GM23248 (cell line): ENCODE results near the gene RHBDF1. TPM values are rescaled to one million over a fixed set of nuclear protein-coding genes. Genes with fewer than 3 reads are reported as not detected.
"Not testable (repeated sequence)": the region's sequence is repeated elsewhere in the genome, so short reads cannot be mapped to it uniquely, and the experiment has no call there.

ENCODE experiments used
- DNase-seq: peaks from one replicate; pipeline ENCODE4 v3.0.0-alpha.2; 2015
- H2AFZ ChIP-seq: fragments of 200-600 bp; sonication (generic); 2 replicates; pipeline ENCODE4 v1.6.1; 2016; ENCODE audit warnings: antibody characterized with exemption
- H3F3A ChIP-seq: fragments of 200-600 bp; sonication (generic); 2 replicates; pipeline ENCODE4 v1.6.1; 2016; ENCODE audit warnings: mild to moderate bottlenecking, antibody characterized with exemption, mixed run types; ENCODE audit not compliant: insufficient read depth
- H3K27ac ChIP-seq: fragments of 200-600 bp; sonication (generic); 2 replicates; pipeline ENCODE4 v1.5.1; 2016; ENCODE audit warnings: mild to moderate bottlenecking
- H3K27me3 ChIP-seq: fragments of 200-600 bp; sonication (generic); replicated peaks from 2 replicates; pipeline ENCODE4 v1.6.1; 2016; ENCODE audit warnings: mild to moderate bottlenecking; ENCODE audit not compliant: insufficient read depth
- H3K36me3 ChIP-seq: fragments of 200-600 bp; sonication (generic); 2 replicates; pipeline ENCODE4 v1.6.1; 2016; ENCODE audit warnings: low read depth, mild to moderate bottlenecking
- H3K4me1 ChIP-seq: fragments of 200-600 bp; sonication (generic); 2 replicates; pipeline ENCODE4 v1.6.1; 2016; ENCODE audit warnings: mild to moderate bottlenecking; ENCODE audit not compliant: insufficient read depth
- H3K4me2 ChIP-seq: fragments of 200-600 bp; sonication (generic); one replicate; pipeline ENCODE4 v1.6.1; 2016; ENCODE audit warnings: mild to moderate bottlenecking; ENCODE audit not compliant: unreplicated experiment
- H3K4me3 ChIP-seq: fragments of 200-600 bp; sonication (generic); 2 replicates; pipeline ENCODE4 v1.5.1; 2016; ENCODE audit warnings: mild to moderate bottlenecking
- H3K79me2 ChIP-seq: fragments of 200-600 bp; sonication (generic); 2 replicates; pipeline ENCODE4 v1.6.1; 2016; ENCODE audit warnings: mild to moderate bottlenecking; ENCODE audit not compliant: insufficient read depth
- H3K9ac ChIP-seq: fragments of 200-600 bp; sonication (generic); 2 replicates; pipeline ENCODE4 v1.6.1; 2016; ENCODE audit warnings: mild to moderate bottlenecking
- H3K9me2 ChIP-seq: fragments of 200-600 bp; sonication (generic); 2 replicates; pipeline ENCODE4 v1.6.1; 2016; ENCODE audit warnings: mixed run types, mild to moderate bottlenecking, moderate library complexity; ENCODE audit not compliant: insufficient read depth
- H3K9me3 ChIP-seq: fragments of 200-600 bp; sonication (generic); one replicate; pipeline ENCODE4 v1.6.1; 2017; ENCODE audit warnings: low read depth
- H4K20me1 ChIP-seq: fragments of 200-600 bp; sonication (generic); 2 replicates; pipeline ENCODE4 v1.6.0; 2016; ENCODE audit not compliant: insufficient read depth
- EZH2 ChIP-seq: fragments of 200-600 bp; sonication (generic); IDR thresholded peaks from 2 replicates; pipeline ENCODE4 v1.6.1; 2018; ENCODE audit warnings: antibody characterized with exemption, mild to moderate bottlenecking; ENCODE audit not compliant: insufficient read depth, poor library complexity, severe bottlenecking
- EZH2phosphoT487 ChIP-seq: fragments of 200-600 bp; sonication (generic); IDR thresholded peaks from 2 replicates; pipeline ENCODE4 v1.6.1; 2018; ENCODE audit warnings: antibody characterized with exemption, moderate library complexity, mild to moderate bottlenecking, low read depth; ENCODE audit not compliant: insufficient read depth
- WGBS, 2 experiments: methylation state at CpG; one replicate each; pipeline ENCODE4 v1.1.6; 2015 to 2017; ENCODE audit warnings: low lambda C conversion rate in 2 of 2, low coverage in 1 of 2; ENCODE audit errors: missing lambda C conversion rate in 2 of 2; 5-methylcytosine and 5-hydroxymethylcytosine counted together
- in situ Hi-C: fragments of 300-500 bp; cut with MboI; formaldehyde crosslinking; loops from 2 replicates; pipeline ENCODE4 v1.15.0; 2020
- microRNA-seq: library from miRNA; unstranded; fragments of <30 nt; microRNA quantifications from one replicate; pipeline ENCODE4, GENCODE V29; 2016; ENCODE audit warnings: borderline number of aligned reads
- polyA plus RNA-seq: library from polyadenylated mRNA; unstranded; fragments of >200 nt; fragmentation: Nextera tagmentation; extraction: Ambion mirVana; gene quantifications from 2 replicates; pipeline ENCODE4 v1.2.1, GENCODE V29; 2016
- small RNA-seq: library from RNA; depleted of rRNA; stranded (forward); fragments of <200 nt; gene quantifications from one replicate; pipeline ENCODE3, GENCODE V24; 2014; ENCODE audit warnings: low read depth, low replicate concordance
- total RNA-seq: library from RNA; depleted of rRNA; stranded (reverse); fragments of >200 nt; shearing (Covaris generic); gene quantifications from 2 replicates; pipeline ENCODE4 v1.2.3, GENCODE V29; 2014; rRNA removed

RHBDF1 gene
- total and polyA plus RNA-seq, 2 experiments from 2014 or later, result 61.7 to 62.6 TPM

DNA sequence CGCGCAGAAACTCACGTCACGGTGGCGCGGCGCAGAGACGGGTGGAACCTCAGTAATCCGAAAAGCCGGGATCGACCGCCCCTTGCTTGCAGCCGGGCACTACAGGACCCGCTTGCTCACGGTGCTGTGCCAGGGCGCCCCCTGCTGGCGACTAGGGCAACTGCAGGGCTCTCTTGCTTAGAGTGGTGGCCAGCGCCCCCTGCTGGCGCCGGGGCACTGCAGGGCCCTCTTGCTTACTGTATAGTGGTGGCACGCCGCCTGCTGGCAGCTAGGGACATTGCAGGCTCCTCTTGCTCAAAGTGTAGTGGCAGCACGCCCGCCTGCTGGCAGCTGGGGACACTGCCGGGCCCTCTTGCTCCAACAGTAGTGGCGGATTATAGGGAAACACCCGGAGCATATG, 61.7 kb downstream of the RHBDF1 start:
- H3K27ac ChIP-seq, H3F3A ChIP-seq, H3K4me2 ChIP-seq, H3K9me3 ChIP-seq, H4K20me1 ChIP-seq, H3K79me2 ChIP-seq, DNase-seq, in situ Hi-C loops, H3K4me3 ChIP-seq, H3K9me2 ChIP-seq, H3K4me1 ChIP-seq, H2AFZ ChIP-seq, H3K9ac ChIP-seq, H3K27me3 ChIP-seq, H3K36me3 ChIP-seq: not testable (repeated sequence)
- 30 to 43% methylated on average over 8 of the region's 27 CpGs for WGBS, 2 experiments

- Histone ChIP-seq H3K27ac (no peak overlapping the region), H3F3A (no peaks in the 10 kb centered on the region), H3K9me2 (no peaks in the 10 kb centered on the region), H3K9ac (no peak overlapping the region), H3K4me3 (no peak overlapping the region), H3K27me3 (no peaks in the 10 kb centered on the region), H3K4me2 (no peak overlapping the region), H3K79me2 (no peaks in the 10 kb centered on the region), H3K36me3 (no peaks in the 10 kb centered on the region), H4K20me1 (no peaks in the 10 kb centered on the region), H2AFZ (no peak overlapping the region), H3K4me1 (no peaks in the 10 kb centered on the region), H3K9me3 (no peaks in the 10 kb centered on the region)
- TF ChIP-seq EZH2 (no peak), EZH2phosphoT487 (no peak)
- 23 to 69% methylated on average over 26 to 42 of the region's 48 CpGs for WGBS, 2 experiments
- peak; percentile 17 for DNase-seq
- in situ Hi-C loops, result no loop called here
Observed at GRCh38 chr16:9903-10665, 62.3 kb downstream of the RHBDF1 start.

Small RNAs within 50 kb of the gene (microRNA-seq; reads per million reads assigned to microRNA genes)
- not detected for gene MIR6859-4

Small RNAs within 50 kb of the gene (small RNA-seq; reads per million reads assigned to genes)
- gene MIR6859-4 (not detected), gene Z69720.2 (not detected)

Other genes starting within 250 kb of the RHBDF1 start
- gene POLR3K, start 19.0 kb downstream of the RHBDF1 start, total RNA-seq, result 2.2 and 5.2 TPM in 2 replicates
- gene POLR3K, start 19.0 kb downstream of the RHBDF1 start, polyA plus RNA-seq, result 16.0 and 17.2 TPM in 2 replicates
- gene SNRNP25, start 18.8 kb downstream of the RHBDF1 start, total RNA-seq, result 12.1 and 17.6 TPM in 2 replicates
- 30.4 and 31.5 TPM in 2 replicates for gene SNRNP25, start 18.8 kb downstream of the RHBDF1 start, polyA plus RNA-seq
- gene MPG, start 5.6 kb upstream of the RHBDF1 start, total RNA-seq, result 127 and 222 TPM in 2 replicates
- gene MPG, start 5.6 kb upstream of the RHBDF1 start, polyA plus RNA-seq, result 132 and 134 TPM in 2 replicates
- gene NPRL3, start 66.0 kb upstream of the RHBDF1 start, total RNA-seq, result 6.4 and 10.6 TPM in 2 replicates
- 11.6 and 13.6 TPM in 2 replicates for gene NPRL3, start 66.0 kb upstream of the RHBDF1 start, polyA plus RNA-seq
- gene HBZ, start 80.0 kb upstream of the RHBDF1 start, total RNA-seq, result not detected in 2 replicates
- gene HBZ, start 80.0 kb upstream of the RHBDF1 start, polyA plus RNA-seq, result not detected in 2 replicates
- gene HBM, start 93.3 kb upstream of the RHBDF1 start, total RNA-seq, result not detected in 2 replicates
- gene HBM, start 93.3 kb upstream of the RHBDF1 start, polyA plus RNA-seq, result not detected in 2 replicates
- not detected in 2 replicates for gene HBA2, start 100.2 kb upstream of the RHBDF1 start, total RNA-seq
- not detected in 2 replicates for gene HBA2, start 100.2 kb upstream of the RHBDF1 start, polyA plus RNA-seq
- gene HBA1, start 104.0 kb upstream of the RHBDF1 start, total RNA-seq, result not detected in 2 replicates
- not detected in 2 replicates for gene HBA1, start 104.0 kb upstream of the RHBDF1 start, polyA plus RNA-seq
- gene HBQ1, start 107.8 kb upstream of the RHBDF1 start, total RNA-seq, result not detected in 2 replicates
- gene HBQ1, start 107.8 kb upstream of the RHBDF1 start, polyA plus RNA-seq, result not detected in 2 replicates
- gene LUC7L, start 156.8 kb upstream of the RHBDF1 start, total RNA-seq, result 49.6 and 78.5 TPM in 2 replicates
- gene LUC7L, start 156.8 kb upstream of the RHBDF1 start, polyA plus RNA-seq, result 35.6 and 37.3 TPM in 2 replicates
- gene FAM234A, start 162.2 kb upstream of the RHBDF1 start, total RNA-seq, result 165 and 202 TPM in 2 replicates
- gene FAM234A, start 162.2 kb upstream of the RHBDF1 start, polyA plus RNA-seq, result 113 and 119 TPM in 2 replicates
- 2.4 and 7.0 TPM in 2 replicates for gene RGS11, start 203.3 kb upstream of the RHBDF1 start, total RNA-seq
- 4.4 and 4.5 TPM in 2 replicates for gene RGS11, start 203.3 kb upstream of the RHBDF1 start, polyA plus RNA-seq
- gene ARHGDIG, start 208.0 kb upstream of the RHBDF1 start, total RNA-seq, result 0.65 TPM in 1 of 2 replicates, not detected in the other
- gene ARHGDIG, start 208.0 kb upstream of the RHBDF1 start, polyA plus RNA-seq, result 0.38 and 0.40 TPM in 2 replicates
- gene PDIA2, start 210.5 kb upstream of the RHBDF1 start, total RNA-seq, result not detected in 2 replicates
- not detected in 2 replicates for gene PDIA2, start 210.5 kb upstream of the RHBDF1 start, polyA plus RNA-seq